ENCODE data around the gene APBB2. TPM values are rescaled to one million over a fixed set of nuclear protein-coding genes. Genes with fewer than 3 reads are reported as not detected.
"Not testable (repeated sequence)": the region's sequence is repeated elsewhere in the genome, so short reads cannot be mapped to it uniquely, and the experiment has no call there.

APBB2 gene
- total and polyA plus RNA-seq, 3 donors from 2014 or later = 19.7 to 77.9 (median 59.8) TPM

- intact Hi-C loops (cut with DNase I; ENCODE audit: low total_unique reads) = no loop called here
- Histone ChIP-seq H3K36me3 (ENCODE audit: low read depth, missing control alignments) (no peaks in the 10 kb centered on the region), H3K27ac (peak overlapping the region in 1 of 2 donors; percentile 23), H3K4me3 (no peak overlapping the region), H3K4me1 (peaks cover 5% of the 10 kb centered on the region), H3K27me3 (no peaks in the 10 kb centered on the region), H3K9me3 (no peaks in the 10 kb centered on the region)
- WGBS, 2 donors = 63 to 75% methylated on average over 5 of the region's 5 CpGs
- DNase-seq = no peak
- TF ChIP-seq CTCF (IDR thresholded peaks at IDR 0.05) (no peak), POLR2A (IDR thresholded peaks at IDR 0.05) (no peak)
These were observed 59.5 kb downstream of the APBB2 start for GRCh38 chr4:41154814-41155177.

- 64 to 77% methylated on average over 6 of the region's 6 CpGs for WGBS, 2 donors
- intact Hi-C loops (cut with DNase I; ENCODE audit: low total_unique reads) = no loop called here
- Histone ChIP-seq H3K36me3 (ENCODE audit: low read depth, missing control alignments) (no peaks in the 10 kb centered on the region), H3K9me3 (no peaks in the 10 kb centered on the region), H3K4me3 (no peak overlapping the region), H3K27me3 (no peaks in the 10 kb centered on the region), H3K27ac (peak overlapping the region in 1 of 2 donors; percentile 23), H3K4me1 (peaks cover 5% of the 10 kb centered on the region)
- TF ChIP-seq POLR2A (IDR thresholded peaks at IDR 0.05) (no peak), CTCF (IDR thresholded peaks at IDR 0.05) (no peak)
- no peak for DNase-seq
These were observed 60.1 kb downstream of the APBB2 start for GRCh38 chr4:41154010-41154813.

- DNase-seq = no peak
- H3K4me3 ChIP-seq = no peak overlapping the region
- TF ChIP-seq POLR2A (IDR thresholded peaks at IDR 0.05) (no peak), CTCF (IDR thresholded peaks at IDR 0.05) (no peak)
- 88 to 89% methylated on average over 2 of the region's 2 CpGs for WGBS, 2 donors
- intact Hi-C loops (cut with DNase I; ENCODE audit: low total_unique reads) = no loop called here
- no peaks in the 10 kb centered on the region for H3K9me3 ChIP-seq
- peaks cover 13% of the 10 kb centered on the region for H3K4me1 ChIP-seq
- no peaks in the 10 kb centered on the region for H3K36me3 ChIP-seq (ENCODE audit: low read depth, missing control alignments)
- H3K27me3 ChIP-seq = no peaks in the 10 kb centered on the region
- no peak overlapping the region for H3K27ac ChIP-seq
These were observed 63.9 kb downstream of the APBB2 start for GRCh38 chr4:41150401-41150800.

- intact Hi-C loops (cut with DNase I; ENCODE audit: low total_unique reads); H3K27ac ChIP-seq; H3K27me3 ChIP-seq; DNase-seq; H3K9me3 ChIP-seq; H3K36me3 ChIP-seq (ENCODE audit: low read depth, missing control alignments); H3K4me3 ChIP-seq: not testable (repeated sequence)
- H3K4me1 ChIP-seq = peaks cover 16% of the 10 kb centered on the region
- 89% methylated on average over 4 of the region's 4 CpGs for WGBS, 2 donors
These were observed 64.8 kb downstream of the APBB2 start for GRCh38 chr4:41149568-41149967.

GRCh38 chr4:41148931-41149330 lies 65.4 kb downstream of the APBB2 start:
- H3K27ac ChIP-seq = no peak overlapping the region
- intact Hi-C loops (cut with DNase I; ENCODE audit: low total_unique reads) = no loop called here
- no peaks in the 10 kb centered on the region for H3K27me3 ChIP-seq
- no peaks in the 10 kb centered on the region for H3K36me3 ChIP-seq (ENCODE audit: low read depth, missing control alignments)
- no peaks in the 10 kb centered on the region for H3K9me3 ChIP-seq
- DNase-seq = no peak
- no peak overlapping the region for H3K4me3 ChIP-seq
- TF ChIP-seq POLR2A (IDR thresholded peaks at IDR 0.05) (no peak), CTCF (IDR thresholded peaks at IDR 0.05) (no peak)
- peaks cover 14% of the 10 kb centered on the region for H3K4me1 ChIP-seq
- WGBS, 2 donors = 70 to 80% methylated on average over 4 of the region's 4 CpGs
